SK-N-MC (cell line): ENCODE data around the gene SFSWAP.

Experiments used
- DNase-seq: peaks from one replicate; pipeline ENCODE4 v3.0.0-alpha.2; 2011; ENCODE audit warnings: low read depth, low spot score
- H3K27ac ChIP-seq: fragments of 200-600 bp; sonication (generic); 2 replicates; pipeline ENCODE4 v1.5.1; 2016; ENCODE audit warnings: mixed run types
- H3K36me3 ChIP-seq: fragments of 200-600 bp; sonication (generic); 2 replicates; pipeline ENCODE4 v1.6.1; 2017; ENCODE audit warnings: antibody characterized with exemption, low read length, mixed read lengths; ENCODE audit not compliant: insufficient read depth
- H3K4me3 ChIP-seq: fragments of 200-600 bp; sonication (generic); 2 replicates; pipeline ENCODE4 v1.5.1; 2016
- H3K9ac ChIP-seq: fragments of 200-600 bp; sonication (generic); 2 replicates; pipeline ENCODE4 v1.8.0; 2017; ENCODE audit warnings: mixed run types, mixed read lengths; ENCODE audit not compliant: insufficient read length
- H3K9me3 ChIP-seq: fragments of 200-600 bp; sonication (generic); 2 replicates; pipeline ENCODE4 v1.6.1; 2017; ENCODE audit warnings: low read depth, mild to moderate bottlenecking, antibody characterized with exemption, low read length, moderate library complexity, mixed read lengths
- EZH2 ChIP-seq: fragments of 200-600 bp; sonication (generic); IDR thresholded peaks from one replicate; pipeline ENCODE4 v1.6.1; 2017; ENCODE audit warnings: antibody characterized with exemption
- FOXP2 ChIP-seq: optimal IDR thresholded peaks from 2 replicates; pipeline ENCODE3; 2011; ENCODE audit warnings: mild to moderate bottlenecking, moderate library complexity; ENCODE audit not compliant: insufficient read depth; ENCODE audit errors: extremely low read length, control extremely low read depth
- POLR2AphosphoS5 ChIP-seq: IDR thresholded peaks from 2 replicates; pipeline ENCODE4 v1.6.1; 2012; ENCODE audit warnings: mild to moderate bottlenecking, low read depth, low read length, borderline replicate concordance

The SFSWAP gene

DNA sequence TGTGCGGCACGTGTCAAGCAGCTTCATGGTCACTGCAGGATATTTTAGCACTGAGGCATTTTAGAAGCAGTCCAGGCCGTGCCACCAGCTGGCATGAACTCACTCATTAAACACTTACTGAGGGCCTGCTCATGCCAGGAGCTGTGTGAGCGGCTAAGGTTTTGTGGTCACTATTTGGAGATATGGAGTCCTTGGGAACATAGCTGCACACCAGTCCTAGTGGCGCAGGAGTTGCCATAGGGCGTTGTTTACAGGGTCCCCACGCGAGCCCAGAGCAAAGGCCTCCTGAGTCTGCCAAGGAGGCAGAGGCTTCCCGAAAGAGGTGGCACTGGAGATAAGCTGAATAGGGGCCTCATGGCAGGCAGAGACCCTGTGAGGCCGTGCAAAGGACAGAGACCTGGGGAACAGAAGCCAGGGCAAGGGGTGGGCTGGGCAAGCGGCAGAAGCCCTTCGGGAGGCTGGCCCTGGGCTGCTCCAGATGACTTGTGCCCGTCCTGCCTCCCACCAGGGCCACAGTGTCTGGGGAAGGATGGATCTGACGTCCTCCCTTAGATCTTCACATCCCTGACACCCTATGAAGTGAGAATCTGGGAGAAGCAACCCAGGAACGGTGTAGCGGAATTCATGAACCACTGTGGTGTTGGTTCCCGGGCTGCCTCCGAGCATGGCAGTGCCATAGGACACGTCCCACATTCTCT is 38.9 kb downstream of the SFSWAP start:
- TF ChIP-seq EZH2 (no peak), POLR2AphosphoS5 (no peak), FOXP2 (no peak)
- H3K27ac ChIP-seq: no peak overlapping the region
- no peak overlapping the region for H3K4me3 ChIP-seq
- no peak overlapping the region for H3K9ac ChIP-seq
- H3K36me3 ChIP-seq: peaks cover 33% of the 10 kb centered on the region
- H3K9me3 ChIP-seq: no peaks in the 10 kb centered on the region
- no peak for DNase-seq

DNA sequence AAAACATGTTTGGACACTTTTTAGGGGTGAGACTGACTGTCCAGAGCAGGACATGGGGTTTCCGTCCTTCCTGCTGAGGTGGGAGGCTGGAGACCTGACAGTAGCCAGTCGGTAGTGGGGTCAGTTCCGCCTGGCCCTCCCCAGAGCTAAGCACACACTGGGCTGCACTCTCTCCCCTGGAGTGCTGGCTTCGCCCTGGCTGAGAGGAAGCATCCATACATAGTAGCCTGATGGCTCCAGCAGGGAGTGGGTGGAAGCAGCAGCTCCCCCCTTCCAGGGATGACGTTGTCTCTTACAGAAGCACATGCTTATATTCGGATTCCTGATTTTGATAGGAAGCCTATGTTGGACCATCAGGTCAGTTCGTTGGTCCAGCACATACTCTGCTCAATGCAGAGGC is 40.4 kb downstream of the SFSWAP start:
- Histone ChIP-seq H3K9me3 (no peaks in the 10 kb centered on the region), H3K36me3 (peaks cover 36% of the 10 kb centered on the region), H3K27ac (no peak overlapping the region), H3K9ac (no peak overlapping the region), H3K4me3 (no peak overlapping the region)
- TF ChIP-seq POLR2AphosphoS5 (no peak), FOXP2 (no peak), EZH2 (no peak)
- no peak for DNase-seq

DNA sequence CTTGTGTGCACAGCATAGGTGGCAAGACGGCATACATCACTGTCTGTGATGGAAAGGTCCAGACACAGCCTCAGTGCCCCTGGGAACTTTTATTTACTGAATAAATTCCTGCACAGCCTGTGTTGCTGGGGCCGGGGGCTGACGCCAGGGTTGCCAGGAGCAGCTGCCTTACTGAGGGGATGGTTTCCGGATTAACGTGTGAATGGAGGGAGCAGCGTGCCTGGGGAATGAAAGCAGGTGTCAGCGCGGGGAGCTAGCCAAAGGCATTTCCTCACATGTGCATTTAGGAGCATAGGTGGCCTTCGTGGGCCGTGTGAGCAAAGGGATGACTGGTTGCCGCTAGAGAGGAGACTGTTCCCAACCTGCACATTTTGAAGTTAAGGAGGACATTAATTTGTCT is 41.6 kb downstream of the SFSWAP start:
- no peak overlapping the region for H3K27ac ChIP-seq
- H3K36me3 ChIP-seq: peaks cover 47% of the 10 kb centered on the region
- H3K4me3 ChIP-seq: no peak overlapping the region
- no peak for DNase-seq
- no peaks in the 10 kb centered on the region for H3K9me3 ChIP-seq
- no peak for TF ChIP-seq EZH2
- no peak overlapping the region for H3K9ac ChIP-seq

DNA sequence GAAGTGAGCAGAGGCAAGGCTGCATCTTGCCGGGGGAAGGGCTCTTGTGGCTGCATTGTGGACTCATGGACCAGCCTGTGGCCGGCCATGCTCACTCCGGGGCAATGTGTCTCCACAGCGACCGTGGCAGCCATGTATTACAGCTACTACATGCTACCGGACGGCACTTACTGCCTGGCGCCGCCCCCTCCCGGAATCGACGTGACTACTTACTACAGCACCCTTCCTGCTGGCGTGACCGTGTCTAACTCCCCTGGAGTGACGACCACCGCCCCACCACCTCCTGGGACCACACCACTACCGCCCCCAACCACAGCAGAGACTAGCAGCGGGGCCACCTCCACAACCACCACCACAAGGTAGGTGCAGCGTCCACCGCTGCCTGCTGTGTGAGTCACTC is 42.1 kb downstream of the SFSWAP start:
- peaks cover 53% of the 10 kb centered on the region for H3K36me3 ChIP-seq
- no peak for TF ChIP-seq FOXP2
- TF ChIP-seq EZH2: no peak
- TF ChIP-seq POLR2AphosphoS5: no peak
- H3K4me3 ChIP-seq: no peak overlapping the region
- no peak for DNase-seq
- H3K9ac ChIP-seq: no peak overlapping the region
- no peak overlapping the region for H3K27ac ChIP-seq
- no peaks in the 10 kb centered on the region for H3K9me3 ChIP-seq

DNA sequence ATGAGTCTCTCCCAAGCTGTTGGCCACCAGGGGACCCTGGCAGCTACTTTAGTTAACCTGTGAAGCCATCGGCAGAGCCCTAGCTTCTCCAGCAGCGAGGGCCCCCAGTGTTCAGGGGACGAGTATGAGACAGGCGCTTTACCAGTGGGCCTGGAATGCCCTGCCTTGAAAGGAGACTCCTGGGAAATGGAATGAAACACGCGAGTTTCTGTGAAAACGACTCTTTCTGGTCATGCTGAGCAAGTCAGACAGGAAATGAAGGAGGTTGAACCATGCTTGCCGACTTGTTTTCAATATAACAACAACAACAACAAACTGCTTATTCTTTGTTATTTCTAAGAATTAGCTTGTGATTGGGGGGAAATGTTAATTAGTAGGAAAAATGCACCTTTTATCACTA is 42.9 kb downstream of the SFSWAP start:
- Histone ChIP-seq H3K9ac (no peak overlapping the region), H3K36me3 (peaks cover 60% of the 10 kb centered on the region), H3K9me3 (no peaks in the 10 kb centered on the region), H3K4me3 (no peak overlapping the region), H3K27ac (no peak overlapping the region)
- TF ChIP-seq POLR2AphosphoS5 (no peak), EZH2 (no peak), FOXP2 (no peak)
- no peak for DNase-seq

DNA sequence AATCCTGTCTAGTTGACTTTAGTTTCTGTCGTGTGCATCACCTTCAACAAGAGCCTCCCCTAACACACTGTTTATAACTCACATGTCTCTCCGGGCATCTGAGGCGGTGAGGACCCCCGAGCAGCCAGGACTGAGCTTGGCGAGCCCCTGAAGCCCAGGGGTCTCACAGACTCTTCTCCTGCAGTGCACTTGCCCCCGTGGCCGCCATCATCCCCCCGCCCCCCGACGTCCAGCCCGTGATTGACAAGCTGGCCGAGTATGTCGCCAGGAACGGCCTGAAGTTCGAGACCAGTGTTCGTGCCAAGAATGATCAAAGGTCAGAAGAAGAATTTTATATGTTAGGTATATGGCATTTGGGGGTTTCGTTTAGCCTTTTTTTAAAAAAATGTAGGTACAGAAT is 43.3 kb downstream of the SFSWAP start:
- Histone ChIP-seq H3K4me3 (no peak overlapping the region), H3K27ac (no peak overlapping the region), H3K9ac (no peak overlapping the region), H3K9me3 (no peaks in the 10 kb centered on the region), H3K36me3 (peaks cover 62% of the 10 kb centered on the region)
- no peak for TF ChIP-seq POLR2AphosphoS5
- no peak for TF ChIP-seq FOXP2
- TF ChIP-seq EZH2: no peak
- no peak for DNase-seq

DNA sequence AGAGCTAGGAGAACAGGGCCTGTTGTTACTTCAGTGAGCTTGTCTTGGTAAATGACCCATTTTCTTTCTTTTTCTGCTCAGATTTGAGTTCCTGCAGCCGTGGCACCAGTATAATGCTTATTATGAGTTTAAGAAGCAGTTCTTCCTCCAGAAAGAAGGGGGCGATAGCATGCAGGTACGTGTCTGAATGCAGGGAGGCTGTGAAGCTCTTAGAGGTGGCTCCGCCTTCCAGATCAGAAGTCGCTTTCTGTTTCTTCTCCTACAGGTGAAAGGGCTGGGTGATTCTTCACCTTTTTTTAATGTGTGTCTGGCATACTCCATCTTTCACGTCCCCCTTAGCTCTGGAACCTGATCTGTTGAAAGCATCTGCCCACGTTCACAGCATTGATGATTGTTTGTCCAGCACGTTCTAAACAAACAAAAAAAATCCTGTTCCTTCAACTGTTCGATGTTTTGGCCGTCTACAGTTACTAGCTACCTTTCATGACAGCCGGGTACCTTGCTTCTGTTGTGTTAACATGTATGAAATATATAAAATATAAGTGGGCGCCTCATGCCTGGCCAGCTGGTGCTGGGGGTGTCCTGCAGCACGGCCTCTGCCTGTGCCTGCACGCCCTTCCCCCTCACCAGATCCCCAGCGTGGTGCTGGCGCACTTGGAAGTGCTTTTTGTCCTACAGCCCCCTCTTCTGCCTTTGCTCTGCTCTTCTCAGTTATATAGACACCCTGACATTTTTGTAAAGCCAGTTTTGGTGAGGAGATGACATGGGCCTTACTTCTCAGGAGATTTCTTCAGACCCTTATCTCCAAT is 44.6 kb downstream of the SFSWAP start:
- DNase-seq: no peak
- Histone ChIP-seq H3K27ac (no peak overlapping the region), H3K4me3 (no peak overlapping the region), H3K9ac (no peak overlapping the region), H3K36me3 (peaks cover 62% of the 10 kb centered on the region), H3K9me3 (no peaks in the 10 kb centered on the region)
- TF ChIP-seq EZH2 (no peak), FOXP2 (no peak), POLR2AphosphoS5 (no peak)

DNA sequence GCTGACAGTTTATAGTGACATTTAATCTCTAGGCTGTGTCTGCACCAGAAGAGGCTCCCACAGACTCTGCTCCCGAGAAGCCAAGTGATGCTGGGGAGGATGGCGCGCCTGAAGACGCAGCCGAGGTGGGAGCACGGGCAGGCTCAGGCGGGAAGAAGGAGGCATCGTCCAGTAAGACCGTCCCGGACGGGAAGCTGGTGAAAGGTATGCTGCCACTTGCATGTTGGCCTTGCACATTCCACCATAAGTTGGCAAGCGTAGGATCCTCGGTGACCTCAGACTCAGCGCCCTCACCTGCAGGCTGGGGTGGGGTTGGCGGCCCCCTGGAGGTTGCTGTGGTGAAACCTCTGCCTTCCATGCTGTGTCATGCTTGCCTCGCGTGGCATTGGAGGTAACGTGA is 45.6 kb downstream of the SFSWAP start:
- no peak for TF ChIP-seq EZH2
- TF ChIP-seq POLR2AphosphoS5: no peak
- TF ChIP-seq FOXP2: no peak
- no peak for DNase-seq
- Histone ChIP-seq H3K27ac (no peak overlapping the region), H3K9me3 (no peaks in the 10 kb centered on the region), H3K9ac (no peak overlapping the region), H3K4me3 (no peak overlapping the region), H3K36me3 (peaks cover 65% of the 10 kb centered on the region)

DNA sequence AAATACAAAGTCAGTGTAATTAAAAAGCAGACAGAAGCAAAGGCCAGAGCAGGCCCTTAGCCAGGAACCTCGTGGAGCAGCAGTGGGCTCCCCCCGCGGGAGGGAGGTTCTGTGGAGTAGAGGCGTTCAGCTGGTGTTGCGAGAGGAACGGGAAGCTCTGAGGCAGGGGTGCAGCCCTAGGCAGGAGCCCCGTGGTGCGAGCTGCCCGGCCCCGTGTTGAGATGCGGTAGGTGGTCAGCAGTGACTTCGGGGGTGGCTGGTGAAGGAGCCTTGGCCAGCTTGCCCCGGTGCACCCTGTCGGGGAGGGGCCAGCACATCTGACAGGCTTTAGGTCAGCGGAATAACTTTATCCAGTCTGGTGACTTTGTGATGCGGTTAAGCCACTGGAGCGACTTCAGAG is 46.2 kb downstream of the SFSWAP start:
- peaks cover 69% of the 10 kb centered on the region for H3K36me3 ChIP-seq
- H3K9me3 ChIP-seq: no peaks in the 10 kb centered on the region
- DNase-seq: no peak
- H3K27ac ChIP-seq: no peak overlapping the region
- H3K4me3 ChIP-seq: no peak overlapping the region
- TF ChIP-seq POLR2AphosphoS5 (no peak), FOXP2 (no peak), EZH2 (no peak)
- no peak overlapping the region for H3K9ac ChIP-seq
